SKM-1 (cell line): ENCODE results near the gene APOA4.
A peak's percentile ranks its signal among the peaks of the same experiment; 100 is the strongest.

Experiments used
- DNase-seq: peaks from one replicate; lab custom pipeline; 2025; ENCODE audit not compliant: unreplicated experiment; lab: John Stamatoyannopoulos, UW

Gene APOA4

DNA sequence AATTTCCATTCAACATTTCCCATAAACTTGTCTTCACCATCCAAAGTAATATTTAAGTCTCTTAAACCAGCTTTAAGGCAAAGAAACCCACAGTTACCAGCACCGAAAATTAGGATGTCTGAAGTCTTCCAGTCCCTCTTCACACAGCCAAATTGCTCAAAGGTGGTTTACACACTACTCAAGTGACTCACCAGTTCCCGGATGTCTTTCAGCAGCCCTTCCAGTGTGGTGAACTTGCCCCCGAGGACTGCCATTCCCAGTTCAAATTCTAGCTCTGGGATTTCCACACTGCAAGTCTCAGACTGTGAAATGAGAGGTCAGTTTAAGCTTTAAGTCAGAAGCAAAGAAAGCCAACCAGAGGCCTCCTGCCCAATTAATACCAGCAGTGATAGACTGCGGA, 40.4 kb downstream of the APOA4 start:
- DNase-seq: no peak

- no peak for DNase-seq
These were observed 44.5 kb downstream of the APOA4 start for GRCh38 chr11:116778556-116778955.

DNA sequence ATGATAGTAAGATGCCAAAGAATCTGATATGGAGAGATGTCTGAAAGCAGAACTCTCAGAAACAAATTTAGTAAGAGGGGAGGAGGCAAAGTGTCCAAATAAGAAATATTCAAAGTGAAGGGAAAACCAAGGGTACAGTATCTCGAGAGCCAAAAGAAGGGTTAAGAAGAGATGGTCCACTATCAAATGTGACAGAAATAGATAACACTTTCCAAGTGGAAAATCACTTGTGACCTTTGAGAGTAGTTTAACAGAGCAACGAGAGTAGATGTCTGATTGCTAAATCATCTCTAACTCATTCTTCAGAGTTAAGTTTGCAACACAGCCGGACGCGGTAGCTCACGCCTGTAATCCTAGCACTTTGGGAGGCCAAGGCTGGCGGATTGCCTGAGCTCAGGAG, 46.0 kb downstream of the APOA4 start:
- DNase-seq: no peak

- no peak for DNase-seq
These were observed 46.6 kb downstream of the APOA4 start for GRCh38 chr11:116776522-116776984.

DNA sequence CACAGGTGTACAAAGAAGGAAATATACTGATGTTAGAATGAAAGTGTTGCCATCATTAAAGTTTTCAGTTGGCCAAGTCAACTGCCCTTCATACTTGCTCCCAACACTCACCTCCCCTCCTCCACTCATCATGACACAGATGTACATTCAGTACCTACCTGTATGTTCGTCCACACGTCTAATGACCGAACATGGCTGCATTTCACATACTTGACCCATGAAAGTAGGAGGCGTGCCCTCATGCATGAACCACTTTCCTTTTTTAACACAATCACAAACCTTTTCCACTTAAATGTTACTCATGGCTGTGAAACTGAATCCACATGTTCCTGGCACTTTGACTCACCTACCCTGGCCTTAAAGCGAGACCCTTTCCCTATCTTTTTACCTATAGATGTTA, 47.1 kb downstream of the APOA4 start:
- DNase-seq: no peak

DNA sequence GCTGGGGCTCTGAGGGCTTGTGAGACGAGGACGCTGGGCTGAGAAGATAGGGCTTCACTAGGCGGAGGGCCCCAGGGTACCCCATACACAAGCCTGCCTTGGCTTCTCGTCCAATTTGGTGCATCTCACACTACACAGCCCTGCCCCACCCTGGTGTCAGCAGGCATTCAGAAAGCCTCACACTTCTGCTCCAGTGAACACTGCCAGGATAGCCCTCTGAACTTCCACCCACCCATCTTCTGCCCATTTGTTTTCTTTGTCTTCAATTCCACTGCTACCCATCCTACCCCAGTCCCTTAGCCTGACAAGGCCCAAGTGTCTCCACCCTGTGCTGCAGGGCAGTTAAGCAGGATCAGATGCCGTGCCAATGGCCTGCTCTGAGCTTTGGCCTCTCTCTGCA, 48.4 kb downstream of the APOA4 start:
- no peak for DNase-seq

GRCh38 chr11:116773203-116774097, 49.7 kb downstream of the APOA4 start:
- DNase-seq: peak; percentile 41

GRCh38 chr11:116772443-116773202, 50.5 kb downstream of the APOA4 start, which contains the start of gene BUD13:
Gene BUD13, minus strand, starts transcription at chr11:116772987. Its CDS starts 23 bp downstream, at chr11:116772964.
- peak; percentile 52 for DNase-seq

- no peak for DNase-seq
These were observed 51.2 kb downstream of the APOA4 start for GRCh38 chr11:116771935-116772334.
